ENCODE measurements around the gene MAP7.
"Not testable (repeated sequence)": the region's sequence is repeated elsewhere in the genome, so short reads cannot be mapped to it uniquely, and the experiment has no call there.

MAP7 gene

GRCh38 chr6:136501096-136501495 lies 49.1 kb downstream of the MAP7 start:
- no peak for DNase-seq

- DNase-seq = no peak
Measured at GRCh38 chr6:136500414-136500813, 49.8 kb downstream of the MAP7 start.

- DNase-seq = no peak
Measured at GRCh38 chr6:136499370-136499769, 50.9 kb downstream of the MAP7 start.

GRCh38 chr6:136496449-136496848 lies 53.8 kb downstream of the MAP7 start:
- DNase-seq = not testable (repeated sequence)

GRCh38 chr6:136494710-136495109 lies 55.5 kb downstream of the MAP7 start:
- DNase-seq = no peak

- no peak for DNase-seq
Measured at GRCh38 chr6:136494059-136494458, 56.2 kb downstream of the MAP7 start.

GRCh38 chr6:136492409-136492808 lies 57.8 kb downstream of the MAP7 start:
- no peak for DNase-seq

GRCh38 chr6:136491754-136492153 lies 58.5 kb downstream of the MAP7 start:
- DNase-seq = no peak

- no peak for DNase-seq
Measured at GRCh38 chr6:136491251-136491650, 59.0 kb downstream of the MAP7 start.

GRCh38 chr6:136489689-136490033 lies 60.6 kb downstream of the MAP7 start:
- DNase-seq = not testable (repeated sequence)

- DNase-seq = no peak
Measured at GRCh38 chr6:136487759-136488425, 62.3 kb downstream of the MAP7 start.

GRCh38 chr6:136486357-136486756 lies 63.9 kb downstream of the MAP7 start:
- DNase-seq = no peak

GRCh38 chr6:136483906-136484305 lies 66.3 kb downstream of the MAP7 start:
- no peak for DNase-seq

- not testable (repeated sequence) for DNase-seq
Measured at GRCh38 chr6:136483005-136483404, 67.2 kb downstream of the MAP7 start.

GRCh38 chr6:136477548-136477947 lies 72.7 kb downstream of the MAP7 start:
- no peak for DNase-seq

GRCh38 chr6:136475686-136476085 lies 74.5 kb downstream of the MAP7 start:
- no peak for DNase-seq

- no peak for DNase-seq
Measured at GRCh38 chr6:136474241-136474640, 76.0 kb downstream of the MAP7 start.

GRCh38 chr6:136471922-136472321 lies 78.3 kb downstream of the MAP7 start:
- no peak for DNase-seq

GRCh38 chr6:136471372-136471771 lies 78.8 kb downstream of the MAP7 start:
- no peak for DNase-seq

GRCh38 chr6:136470044-136470443 lies 80.2 kb downstream of the MAP7 start:
- no peak for DNase-seq

GRCh38 chr6:136469154-136469553 lies 81.1 kb downstream of the MAP7 start:
- DNase-seq = no peak

- DNase-seq = no peak
Measured at GRCh38 chr6:136468711-136469110, 81.5 kb downstream of the MAP7 start.

GRCh38 chr6:136467186-136467585 lies 83.0 kb downstream of the MAP7 start:
- DNase-seq = no peak

GRCh38 chr6:136466777-136467176 lies 83.4 kb downstream of the MAP7 start:
- no peak for DNase-seq

- no peak for DNase-seq
Measured at GRCh38 chr6:136465766-136466303, 84.4 kb downstream of the MAP7 start.
